LNCAP (cell line): ENCODE measurements around the gene KCTD8.

ENCODE experiments used
- TF ChIP-seq, protein P1 (sequence below): fragments of 450-650 bp; IDR thresholded peaks from 2 replicates; pipeline ENCODE4 v1.5.1; 2017; ENCODE audit warnings: mild to moderate bottlenecking

Gene KCTD8

DNA sequence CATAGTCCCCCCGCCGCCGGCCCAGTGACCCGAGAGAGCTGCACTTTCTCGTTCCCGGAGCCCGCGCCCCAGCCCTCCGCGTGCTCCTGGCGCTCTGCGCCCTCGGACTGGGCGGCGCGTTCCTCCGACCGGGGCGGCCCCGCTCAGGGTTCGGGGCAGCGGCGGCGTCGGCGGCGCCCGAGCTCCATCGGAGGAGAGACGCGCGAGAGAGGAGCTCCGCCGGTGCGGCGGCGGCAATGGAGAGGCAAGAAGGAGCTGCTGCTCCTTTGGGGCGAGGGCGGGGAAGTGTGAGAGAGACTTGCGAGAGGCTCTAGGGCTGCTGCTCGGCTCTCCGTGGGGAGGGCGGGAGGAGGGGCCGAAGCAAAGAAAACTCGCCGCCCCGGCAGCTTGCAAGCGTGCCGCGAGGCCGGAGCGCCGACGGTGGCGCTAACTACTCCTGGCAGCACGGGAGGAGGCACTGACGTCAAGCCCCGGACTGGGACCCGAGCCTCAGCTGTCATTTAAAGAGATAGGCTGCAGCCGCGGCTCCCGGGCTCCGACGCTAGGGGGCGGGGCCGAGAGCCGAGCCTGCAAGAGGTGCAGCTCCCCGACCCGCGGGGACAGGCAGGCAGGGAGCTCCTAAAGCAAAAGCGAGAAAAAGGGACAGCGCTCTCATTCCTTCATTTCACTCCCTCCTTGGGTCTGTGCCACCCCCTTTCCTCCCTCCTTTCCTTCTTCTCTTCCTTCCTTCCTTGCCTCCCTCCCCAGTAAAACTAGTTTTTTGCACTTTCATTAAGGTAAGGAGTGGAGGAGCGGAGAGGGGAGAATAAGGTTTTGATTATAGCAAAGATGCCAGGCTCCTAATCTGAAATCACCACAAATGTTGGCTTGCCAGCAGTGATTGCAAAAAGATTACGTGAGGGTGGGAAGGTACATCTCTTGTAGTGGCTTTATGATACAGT is at the start of gene KCTD8:
Gene KCTD8, minus strand, starts transcription at position 289 of the 941 bp plus-strand sequence.
- TF ChIP-seq, protein P1, sequence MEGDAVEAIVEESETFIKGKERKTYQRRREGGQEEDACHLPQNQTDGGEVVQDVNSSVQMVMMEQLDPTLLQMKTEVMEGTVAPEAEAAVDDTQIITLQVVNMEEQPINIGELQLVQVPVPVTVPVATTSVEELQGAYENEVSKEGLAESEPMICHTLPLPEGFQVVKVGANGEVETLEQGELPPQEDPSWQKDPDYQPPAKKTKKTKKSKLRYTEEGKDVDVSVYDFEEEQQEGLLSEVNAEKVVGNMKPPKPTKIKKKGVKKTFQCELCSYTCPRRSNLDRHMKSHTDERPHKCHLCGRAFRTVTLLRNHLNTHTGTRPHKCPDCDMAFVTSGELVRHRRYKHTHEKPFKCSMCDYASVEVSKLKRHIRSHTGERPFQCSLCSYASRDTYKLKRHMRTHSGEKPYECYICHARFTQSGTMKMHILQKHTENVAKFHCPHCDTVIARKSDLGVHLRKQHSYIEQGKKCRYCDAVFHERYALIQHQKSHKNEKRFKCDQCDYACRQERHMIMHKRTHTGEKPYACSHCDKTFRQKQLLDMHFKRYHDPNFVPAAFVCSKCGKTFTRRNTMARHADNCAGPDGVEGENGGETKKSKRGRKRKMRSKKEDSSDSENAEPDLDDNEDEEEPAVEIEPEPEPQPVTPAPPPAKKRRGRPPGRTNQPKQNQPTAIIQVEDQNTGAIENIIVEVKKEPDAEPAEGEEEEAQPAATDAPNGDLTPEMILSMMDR = peak; percentile 83

DNA sequence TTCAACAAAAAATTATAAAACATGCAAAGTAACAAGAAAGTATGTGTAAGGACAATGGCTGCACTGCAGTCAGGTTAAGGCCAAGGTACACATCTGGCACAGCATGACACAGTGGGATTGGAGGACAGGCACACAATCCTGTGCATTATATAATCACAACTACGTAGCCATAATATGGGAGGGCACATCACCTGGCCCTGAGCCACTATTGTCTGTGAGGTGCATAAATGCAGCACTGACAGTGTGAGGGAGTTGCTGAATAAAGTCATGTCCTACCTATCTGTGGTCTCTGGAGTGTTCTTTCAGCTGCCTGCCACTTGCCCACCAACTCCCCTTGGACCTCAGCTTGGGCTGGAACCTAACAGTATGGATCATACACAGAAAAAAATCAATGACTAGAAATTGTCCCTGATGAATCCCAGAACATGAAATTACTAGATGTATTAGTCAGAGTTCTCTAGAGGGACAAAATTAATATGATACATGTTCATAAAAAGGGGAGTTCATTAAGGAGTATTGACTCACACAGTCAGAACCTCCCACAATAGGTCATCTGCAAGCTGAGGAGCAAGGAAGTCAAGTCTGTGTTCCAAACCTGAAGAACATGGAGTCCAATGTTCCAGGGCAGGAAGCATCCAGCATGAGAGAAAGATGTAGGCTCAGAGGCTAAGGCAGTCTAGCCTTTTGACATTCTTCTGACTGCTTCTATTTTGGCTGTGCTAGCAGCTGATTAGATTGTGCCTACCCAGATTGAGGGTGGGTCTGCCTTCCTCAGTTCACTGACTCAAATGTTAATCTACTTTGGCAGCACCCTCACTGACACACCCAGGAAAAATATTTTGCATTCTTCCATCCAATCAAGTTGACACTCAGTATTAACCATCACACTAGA is 46.4 kb upstream of the KCTD8 start:
- TF ChIP-seq, protein P1 = no peak

DNA sequence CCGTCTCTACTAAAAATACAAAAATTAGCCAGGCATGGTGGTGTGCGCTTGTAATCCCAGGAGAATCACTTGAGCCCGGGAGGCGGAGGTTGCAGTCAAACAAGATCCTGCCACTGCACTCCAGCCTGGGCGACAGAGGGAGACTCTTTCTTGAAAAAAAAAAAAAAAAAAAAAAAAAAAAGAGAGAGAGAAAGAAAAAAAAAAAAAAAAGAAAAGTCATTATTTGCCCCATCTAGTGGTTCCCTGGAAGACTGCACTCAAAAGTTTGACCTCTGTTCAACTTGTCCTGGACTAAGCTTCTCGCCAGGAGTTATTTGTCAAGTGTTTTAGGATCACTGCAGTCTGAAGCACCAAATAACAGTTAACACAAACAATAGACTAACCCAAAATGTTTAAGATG is 45.3 kb upstream of the KCTD8 start:
- TF ChIP-seq, protein P1 = peak; percentile 56

DNA sequence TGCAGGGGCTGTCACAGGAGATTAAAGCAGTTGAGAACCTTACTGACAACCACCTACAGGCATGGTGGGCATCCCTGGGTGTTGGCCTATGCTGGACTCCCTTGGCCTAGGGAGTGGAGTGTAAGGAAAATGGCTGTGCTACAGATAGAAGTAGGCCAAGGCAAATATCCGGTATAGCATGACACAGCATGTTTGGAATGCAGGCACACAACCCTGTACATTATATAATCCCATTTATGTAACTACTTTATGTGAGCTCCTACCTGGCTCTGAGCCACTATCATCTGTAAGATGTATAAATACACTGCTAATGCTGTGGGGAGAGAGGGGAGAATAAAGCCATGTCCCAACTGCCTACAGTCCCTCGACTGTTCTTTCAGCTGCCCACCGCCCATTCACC is 38.7 kb upstream of the KCTD8 start:
- TF ChIP-seq, protein P1 = no peak

DNA sequence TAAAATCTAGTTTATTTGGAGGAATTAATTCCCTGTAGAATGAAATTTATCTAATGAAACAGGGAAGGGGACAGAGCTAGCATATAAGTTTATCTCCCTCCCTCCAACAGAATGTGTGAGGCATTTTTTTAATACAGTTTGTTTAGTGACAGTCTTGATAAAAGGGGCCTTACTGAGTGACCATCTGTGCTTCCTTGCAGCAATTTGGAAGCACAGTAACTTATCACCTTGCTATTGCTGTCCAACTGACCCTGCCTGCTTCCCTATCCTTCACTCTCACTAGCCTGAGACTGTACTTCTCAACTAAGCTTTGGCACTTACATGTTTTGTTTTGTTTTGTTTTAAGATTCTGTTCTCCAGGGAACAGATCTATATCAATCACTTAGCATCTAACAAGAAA is 31.1 kb upstream of the KCTD8 start:
- TF ChIP-seq, protein P1 = no peak

DNA sequence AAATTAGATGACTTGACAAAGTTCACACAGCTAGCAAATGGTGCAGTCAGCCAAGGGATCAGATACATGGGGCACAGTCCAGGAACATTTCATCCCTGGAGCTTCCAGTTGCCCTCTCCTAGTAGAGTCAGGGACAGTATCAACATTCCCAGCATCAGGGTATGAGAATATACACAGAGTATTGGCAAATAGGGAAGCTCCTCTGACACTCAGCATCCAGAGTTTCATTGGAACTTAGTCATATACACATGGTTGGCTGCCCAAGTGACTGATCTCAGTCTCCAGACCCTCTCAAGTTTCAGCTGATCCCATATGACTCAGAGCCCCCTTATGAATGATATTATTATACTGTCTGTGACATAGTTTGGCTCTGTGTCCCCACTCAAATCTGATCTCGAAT is 13.7 kb upstream of the KCTD8 start:
- TF ChIP-seq, protein P1 = no peak
